ENCODE results near the gene UPF1.

UPF1 gene

DNA sequence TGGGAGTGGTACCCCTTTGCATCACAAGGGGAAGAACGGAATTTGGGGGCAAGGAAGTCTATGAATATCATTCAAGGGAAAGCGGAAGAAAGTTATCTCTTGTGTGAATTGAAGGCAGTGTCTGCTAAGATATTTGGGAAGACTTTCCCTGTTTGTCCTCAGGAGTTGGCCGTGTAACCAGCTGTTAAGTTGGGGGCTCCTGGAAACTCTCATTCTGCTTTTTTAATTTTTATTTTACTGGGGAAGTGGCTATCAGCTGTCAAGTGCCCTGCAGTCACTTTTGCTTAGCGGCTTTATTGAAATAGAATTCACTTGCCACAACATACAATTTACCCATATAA lies 2.9 kb downstream of the UPF1 start:
- no peak overlapping the region for H3K4me3 ChIP-seq (ENCODE audit: low read depth, low read length)

DNA sequence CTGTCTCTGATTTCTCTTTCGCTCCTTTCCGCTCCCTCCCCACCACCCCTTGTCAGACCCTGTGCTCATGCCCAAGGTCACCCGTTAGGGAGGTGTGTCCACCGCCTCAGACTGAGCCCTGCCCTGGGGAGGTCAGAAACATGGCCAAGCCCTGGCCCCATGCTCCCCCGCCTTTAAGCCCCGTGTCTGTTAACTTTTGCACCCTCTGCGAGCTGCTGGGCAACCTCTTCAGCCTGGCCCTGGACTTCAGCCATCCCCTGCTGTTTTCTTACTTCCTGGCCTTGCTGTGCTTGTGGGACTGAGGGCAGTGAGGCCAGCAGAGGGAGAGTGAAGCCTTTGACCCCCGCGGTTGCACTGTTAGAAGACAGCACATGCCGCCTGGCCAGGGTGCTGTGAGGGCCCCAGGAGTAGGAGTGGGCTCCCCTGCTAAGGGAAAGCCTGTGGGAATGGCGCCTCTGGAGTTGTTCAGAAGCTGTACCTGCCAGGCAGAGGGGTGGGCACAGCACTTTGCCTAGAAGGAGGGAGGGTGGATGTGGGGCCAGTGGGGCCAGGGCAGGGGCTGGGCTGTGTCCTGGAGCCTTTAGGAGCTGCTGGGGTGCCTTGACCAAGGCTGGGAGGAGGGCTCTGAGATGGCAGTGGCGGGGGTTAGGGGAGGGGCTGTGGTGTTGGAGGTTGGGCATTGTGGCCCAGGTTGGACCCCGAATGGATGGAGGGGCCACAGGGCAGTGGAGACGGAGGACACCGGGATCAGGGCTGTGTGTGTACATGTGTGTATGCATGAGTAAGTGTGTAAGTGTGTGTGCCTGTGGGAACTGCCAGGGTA lies 7.9 kb downstream of the UPF1 start:
- no peak overlapping the region for H3K4me3 ChIP-seq (ENCODE audit: low read depth, low read length)

DNA sequence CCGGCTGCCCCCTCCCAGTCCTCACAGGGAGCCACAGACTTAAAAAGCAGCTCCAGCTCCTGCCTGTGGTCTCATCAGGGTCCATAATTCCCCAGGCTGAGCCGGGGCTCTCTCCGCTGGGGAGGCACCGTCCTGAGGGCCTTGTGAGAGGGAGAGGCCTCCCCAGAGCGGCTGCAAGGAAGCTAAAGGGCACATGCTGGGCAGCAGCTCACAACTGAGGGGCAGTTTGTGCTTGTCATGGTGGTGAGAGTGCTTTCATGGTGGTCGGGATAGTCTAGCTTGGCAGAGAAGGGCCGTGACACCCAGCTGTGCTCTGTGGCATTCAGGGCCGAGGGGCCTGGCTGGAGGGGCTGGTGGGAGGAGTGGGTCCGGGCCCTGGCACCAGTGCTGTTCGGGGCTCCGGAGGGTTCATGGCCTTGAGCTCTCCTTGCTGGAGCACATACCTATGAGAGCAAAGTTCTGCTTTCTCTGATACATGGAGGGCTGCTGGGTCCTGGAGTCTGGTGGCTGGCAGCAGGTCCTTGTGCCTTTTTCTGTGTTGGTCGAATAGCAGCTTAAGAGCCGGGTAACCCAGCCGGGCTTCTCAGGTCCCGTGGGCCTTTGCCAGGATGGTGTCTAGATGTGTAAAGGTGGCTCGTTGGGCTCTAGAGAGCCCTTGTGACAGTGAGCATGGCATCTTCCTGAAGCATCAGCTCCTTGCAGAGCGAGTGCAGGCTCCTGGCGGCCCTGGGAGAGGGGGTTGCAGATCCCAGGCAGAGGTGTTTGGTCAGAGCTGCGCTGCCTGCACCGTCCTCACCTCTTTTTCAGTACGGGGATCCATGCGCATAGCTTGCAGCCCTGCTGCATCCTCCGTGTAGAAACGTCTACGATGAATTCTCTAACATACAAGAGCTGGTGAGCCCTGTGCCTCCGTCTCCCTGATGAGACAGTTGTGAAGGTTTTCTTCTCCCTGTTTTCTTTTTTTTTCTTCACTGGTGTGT lies 8.8 kb downstream of the UPF1 start:
- H3K4me3 ChIP-seq (ENCODE audit: low read depth, low read length), result no peak overlapping the region

DNA sequence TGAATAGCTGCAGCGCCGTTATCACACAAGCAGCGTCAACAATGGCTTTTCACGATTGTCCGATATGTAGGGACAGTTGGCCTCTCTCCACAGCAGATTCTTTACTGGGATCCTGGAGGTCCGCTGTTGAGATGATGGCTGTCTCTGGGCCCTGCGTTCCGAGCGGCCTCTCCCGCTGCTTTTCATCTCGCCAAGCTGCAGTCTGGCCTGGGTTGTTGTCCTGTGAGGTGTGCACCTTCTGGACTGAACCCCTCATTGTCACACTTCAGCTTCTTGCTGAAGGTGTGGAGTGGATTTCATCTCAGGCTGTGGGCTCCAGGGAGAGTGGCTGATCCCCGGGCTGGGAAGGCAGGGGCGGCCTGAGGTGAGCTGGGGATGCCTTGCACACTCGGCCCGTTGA lies 9.6 kb downstream of the UPF1 start:
- no peak overlapping the region for H3K4me3 ChIP-seq (ENCODE audit: low read depth, low read length)

DNA sequence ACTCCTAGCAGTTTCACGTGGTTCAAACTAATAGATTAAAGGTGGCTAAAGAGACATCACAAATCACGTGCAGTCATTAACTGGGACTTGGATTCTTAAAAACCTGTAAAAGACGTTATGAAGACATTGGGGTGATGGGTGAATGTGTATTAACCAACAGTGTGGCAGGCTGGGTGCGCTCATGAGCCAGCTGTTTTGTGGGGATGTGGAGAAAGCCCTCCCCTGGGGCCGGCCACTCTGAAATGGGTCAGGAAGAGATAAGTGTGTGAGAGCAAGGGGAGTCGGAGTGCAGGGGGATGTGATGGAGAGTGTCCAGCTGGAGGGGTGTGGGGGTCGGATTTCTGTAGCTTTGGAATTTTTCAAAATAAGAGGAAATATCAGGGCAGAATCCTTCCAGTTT lies 10.4 kb downstream of the UPF1 start:
- no peak overlapping the region for H3K4me3 ChIP-seq (ENCODE audit: low read depth, low read length)

DNA sequence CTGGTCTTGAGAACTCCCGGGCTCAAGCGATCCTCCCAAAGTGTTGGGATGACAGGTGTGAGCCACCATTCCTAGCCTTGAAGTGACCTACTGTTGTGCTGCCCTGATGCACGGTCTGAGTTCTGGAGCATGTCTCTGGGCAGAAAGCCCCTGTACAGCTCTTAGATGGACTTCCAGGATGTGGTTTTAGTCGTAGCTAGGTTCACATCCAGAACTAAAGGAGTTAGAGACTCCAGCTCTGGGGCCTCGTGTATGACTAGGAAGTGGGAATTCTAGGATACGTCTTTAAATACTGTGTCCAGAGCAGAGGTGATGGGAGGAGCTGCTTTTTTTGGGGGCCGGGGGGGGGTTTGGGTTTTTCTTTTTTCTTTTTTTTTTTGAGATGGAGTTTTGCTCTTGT lies 12.2 kb downstream of the UPF1 start:
- H3K4me3 ChIP-seq (ENCODE audit: low read depth, low read length), result no peak overlapping the region

DNA sequence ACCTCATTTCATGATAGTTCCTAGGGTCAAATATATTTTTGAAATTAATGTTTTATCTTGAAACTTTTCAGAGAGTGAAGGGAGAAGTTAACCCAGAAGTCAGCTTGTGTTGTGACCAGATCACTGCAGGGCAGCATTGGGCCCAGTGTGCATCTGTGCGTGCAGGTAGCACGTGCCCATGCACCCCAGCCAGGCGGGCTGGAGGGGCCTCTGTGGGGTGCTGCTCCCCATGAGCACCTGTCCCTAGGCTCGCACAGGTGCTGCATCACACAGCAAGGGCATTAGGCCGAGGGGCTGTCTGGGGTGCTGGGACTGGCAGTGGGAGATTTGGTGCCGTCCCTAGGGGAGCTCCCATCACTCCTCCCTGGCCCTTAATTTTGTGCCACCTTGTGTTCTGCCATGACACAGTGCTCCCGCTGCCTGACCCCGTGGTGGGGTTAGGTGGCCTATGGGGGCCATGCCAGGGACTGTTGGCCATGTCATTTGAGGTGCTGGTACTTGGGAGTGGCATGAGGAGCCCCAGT lies 13.1 kb downstream of the UPF1 start:
- no peak overlapping the region for H3K4me3 ChIP-seq (ENCODE audit: low read depth, low read length)

DNA sequence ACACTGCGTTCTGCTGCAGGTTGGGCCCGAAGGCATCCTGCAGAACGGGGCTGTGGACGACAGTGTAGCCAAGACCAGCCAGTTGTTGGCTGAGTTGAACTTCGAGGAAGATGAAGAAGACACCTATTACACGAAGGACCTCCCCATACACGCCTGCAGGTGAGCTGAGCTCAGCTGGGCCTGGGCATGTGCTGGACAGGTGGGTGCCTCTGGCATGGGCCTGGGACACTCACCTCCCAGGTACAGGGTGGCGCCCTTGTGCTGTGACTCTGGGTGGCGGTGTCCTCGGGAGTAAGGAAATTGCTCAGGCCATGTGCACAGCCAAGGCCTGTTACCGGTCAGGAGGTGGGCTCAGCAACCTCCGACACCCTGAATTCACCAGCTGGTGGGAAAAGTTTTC lies 14.2 kb downstream of the UPF1 start:
- no peak overlapping the region for H3K4me3 ChIP-seq (ENCODE audit: low read depth, low read length)

DNA sequence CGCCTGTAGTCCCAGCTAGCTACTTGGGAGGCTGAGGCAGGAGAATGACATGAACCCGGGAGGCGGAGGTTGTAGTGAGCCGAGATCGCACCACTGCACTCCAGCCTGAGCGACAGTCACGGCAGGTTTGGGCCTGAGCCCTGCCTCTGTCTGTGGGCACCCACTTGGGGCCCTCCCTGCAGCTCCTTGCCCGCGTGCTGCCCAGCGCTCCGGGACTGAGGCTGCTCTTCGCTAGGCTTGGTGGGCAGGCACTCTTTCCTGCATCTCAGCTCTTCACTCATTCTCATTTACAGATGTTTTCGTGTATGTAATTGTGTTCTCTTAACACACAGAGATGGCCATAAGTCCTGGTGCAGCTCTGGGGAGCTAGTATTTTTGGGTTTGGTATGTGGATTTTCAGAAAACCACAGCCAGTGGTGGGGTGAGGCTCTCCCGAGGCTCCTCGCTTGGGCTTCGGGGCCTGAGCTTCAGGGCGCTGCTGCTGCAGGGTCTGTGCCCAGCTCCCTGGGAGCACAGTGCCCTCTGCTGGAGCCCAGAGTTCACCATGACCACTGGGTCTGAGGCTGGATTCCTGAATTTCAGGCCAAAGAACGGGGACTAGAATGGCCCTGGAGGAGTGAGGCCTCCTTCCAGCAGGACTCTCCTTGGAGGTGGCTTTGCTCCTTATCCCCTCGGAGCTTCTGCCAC lies 15.2 kb downstream of the UPF1 start:
- no peak overlapping the region for H3K4me3 ChIP-seq (ENCODE audit: low read depth, low read length)

DNA sequence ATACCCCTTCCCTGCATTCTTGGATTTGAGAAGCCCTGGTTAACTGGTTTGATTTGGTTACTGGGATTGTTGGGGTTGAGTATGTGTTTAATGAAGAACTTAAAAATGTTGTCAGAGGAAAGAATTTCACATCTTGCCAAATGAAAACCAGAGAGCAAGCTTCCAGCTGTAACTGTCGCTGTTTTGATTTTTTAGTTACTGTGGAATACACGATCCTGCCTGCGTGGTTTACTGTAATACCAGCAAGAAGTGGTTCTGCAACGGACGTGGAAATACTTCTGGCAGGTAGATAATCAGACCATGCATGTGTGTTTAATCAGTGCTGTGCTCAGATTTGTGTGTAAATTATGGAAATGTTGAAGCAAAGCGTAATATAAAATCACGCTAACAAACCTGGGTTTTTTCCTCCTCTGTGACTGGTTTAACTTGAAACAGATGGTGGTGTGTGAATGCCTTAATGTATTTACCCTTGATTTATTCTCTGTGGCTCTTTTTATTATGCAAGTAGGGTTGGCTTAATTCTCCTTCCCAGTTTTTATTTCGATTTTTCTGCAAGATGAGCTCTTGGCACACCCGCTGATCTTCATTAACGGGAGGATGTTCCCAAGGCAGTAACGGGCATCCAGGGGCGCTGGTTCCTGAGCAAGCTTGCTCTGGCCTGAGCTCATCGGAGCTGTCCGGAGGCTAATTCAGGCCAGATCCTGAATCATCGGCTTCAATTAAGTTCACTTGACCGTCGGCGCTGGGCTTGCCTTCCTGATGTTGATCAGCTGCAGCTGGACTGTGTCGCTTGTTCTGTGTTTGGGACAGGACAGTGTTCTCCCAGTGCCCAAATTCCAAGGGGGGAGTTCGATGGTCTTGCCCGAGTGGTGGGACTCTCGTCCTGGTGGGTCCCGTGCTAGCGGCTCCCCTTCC lies 16.0 kb downstream of the UPF1 start:
- H3K4me3 ChIP-seq (ENCODE audit: low read depth, low read length), result no peak overlapping the region

DNA sequence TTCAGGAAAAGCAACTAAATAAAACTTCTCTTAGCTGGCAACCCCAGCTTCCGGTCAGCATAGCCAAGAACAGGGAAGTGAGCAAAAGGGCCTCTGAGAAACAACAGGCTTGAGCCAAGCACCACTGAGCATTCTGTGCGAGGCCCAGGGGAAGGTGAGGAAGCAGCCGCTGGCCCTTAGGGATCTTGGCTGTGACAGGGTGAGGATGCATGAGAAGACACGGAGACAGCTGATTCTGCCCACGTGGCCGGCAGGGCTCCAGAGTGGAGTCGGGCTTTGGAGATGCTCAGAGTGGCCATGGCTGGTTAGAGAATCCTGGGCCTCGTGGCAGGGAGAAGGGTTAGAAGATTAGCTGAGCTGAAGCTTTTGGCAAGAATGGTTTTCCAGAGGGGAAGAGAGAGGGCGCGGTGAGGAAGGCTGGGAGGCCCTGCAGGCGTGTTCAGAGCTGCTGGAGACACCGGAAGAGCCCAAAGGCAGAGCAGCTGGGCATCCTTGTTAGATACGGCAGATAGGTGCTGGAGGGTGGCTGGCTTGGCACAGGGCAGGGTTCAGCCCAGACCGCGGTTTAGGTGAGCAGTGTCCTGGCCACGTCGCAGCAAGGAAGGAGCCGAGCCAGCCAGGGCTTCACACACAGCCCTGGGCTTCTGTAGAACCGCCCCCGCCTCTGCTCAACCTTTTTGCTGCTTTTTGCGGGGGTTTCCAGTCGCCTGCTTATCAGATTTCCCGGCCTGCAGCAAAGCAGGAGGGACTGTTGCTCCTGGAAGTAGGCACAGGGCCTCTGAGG lies 17.3 kb downstream of the UPF1 start:
- H3K4me3 ChIP-seq (ENCODE audit: low read depth, low read length), result no peak overlapping the region

DNA sequence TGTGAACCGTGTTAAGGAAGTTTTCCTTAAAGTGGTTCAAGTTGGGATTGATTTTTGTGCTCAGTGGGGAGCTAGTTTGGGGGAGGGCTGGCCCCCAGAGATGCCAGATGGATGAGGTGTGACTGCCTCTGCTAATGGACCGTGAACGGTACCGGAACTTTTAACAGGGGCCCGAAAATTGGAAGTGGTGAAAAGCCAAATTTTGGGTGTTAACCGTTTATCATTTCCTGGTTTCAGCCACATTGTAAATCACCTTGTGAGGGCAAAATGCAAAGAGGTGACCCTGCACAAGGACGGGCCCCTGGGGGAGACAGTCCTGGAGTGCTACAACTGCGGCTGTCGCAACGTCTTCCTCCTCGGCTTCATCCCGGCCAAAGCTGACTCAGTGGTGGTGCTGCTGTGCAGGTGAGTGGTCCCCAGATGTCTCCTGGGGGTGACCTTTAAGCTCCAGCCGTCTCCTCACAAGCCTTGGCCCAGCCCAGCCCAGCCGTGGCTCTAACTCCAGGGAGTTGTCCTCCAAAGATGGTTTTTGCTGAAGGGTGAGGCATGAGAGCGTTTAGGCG lies 18.2 kb downstream of the UPF1 start:
- no peak overlapping the region for H3K4me3 ChIP-seq (ENCODE audit: low read depth, low read length)

DNA sequence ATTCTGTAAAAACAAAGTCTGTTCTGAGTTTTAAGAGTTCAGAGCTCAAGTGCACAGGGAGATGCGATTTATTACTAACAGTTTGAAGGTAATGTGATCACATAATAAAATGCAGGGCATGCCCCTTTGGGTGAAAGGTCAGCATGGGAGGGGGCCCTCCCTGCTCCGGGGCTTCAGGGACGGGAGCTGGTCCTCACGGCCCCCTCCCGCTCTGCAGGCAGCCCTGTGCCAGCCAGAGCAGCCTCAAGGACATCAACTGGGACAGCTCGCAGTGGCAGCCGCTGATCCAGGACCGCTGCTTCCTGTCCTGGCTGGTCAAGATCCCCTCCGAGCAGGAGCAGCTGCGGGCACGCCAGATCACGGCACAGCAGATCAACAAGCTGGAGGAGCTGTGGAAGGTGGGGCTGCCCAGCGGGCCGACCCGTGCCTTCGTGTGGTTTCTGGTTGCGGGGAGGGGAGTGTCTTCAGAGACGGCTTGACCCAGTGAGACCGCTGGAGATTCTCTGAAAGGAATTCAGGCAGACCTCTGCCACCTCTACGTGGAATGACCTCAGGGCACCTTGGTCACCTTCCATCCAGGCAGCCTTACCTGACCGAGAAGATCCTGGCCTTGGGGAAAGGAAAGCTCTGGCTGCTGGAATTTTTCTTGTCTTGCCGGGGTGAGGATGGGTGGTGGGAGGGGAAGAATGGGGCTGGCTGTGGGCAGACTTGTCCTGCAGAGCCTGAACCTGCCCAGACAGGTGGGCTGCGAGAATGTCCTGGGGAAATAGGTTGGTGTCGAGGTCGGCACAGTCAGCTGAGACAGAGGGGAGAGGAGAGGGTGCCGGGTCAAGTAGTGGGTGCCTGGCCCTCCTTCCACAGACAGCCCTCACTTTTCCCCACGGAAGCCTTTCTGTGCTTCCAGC lies 19.0 kb downstream of the UPF1 start:
- H3K4me3 ChIP-seq (ENCODE audit: low read depth, low read length), result no peak overlapping the region

DNA sequence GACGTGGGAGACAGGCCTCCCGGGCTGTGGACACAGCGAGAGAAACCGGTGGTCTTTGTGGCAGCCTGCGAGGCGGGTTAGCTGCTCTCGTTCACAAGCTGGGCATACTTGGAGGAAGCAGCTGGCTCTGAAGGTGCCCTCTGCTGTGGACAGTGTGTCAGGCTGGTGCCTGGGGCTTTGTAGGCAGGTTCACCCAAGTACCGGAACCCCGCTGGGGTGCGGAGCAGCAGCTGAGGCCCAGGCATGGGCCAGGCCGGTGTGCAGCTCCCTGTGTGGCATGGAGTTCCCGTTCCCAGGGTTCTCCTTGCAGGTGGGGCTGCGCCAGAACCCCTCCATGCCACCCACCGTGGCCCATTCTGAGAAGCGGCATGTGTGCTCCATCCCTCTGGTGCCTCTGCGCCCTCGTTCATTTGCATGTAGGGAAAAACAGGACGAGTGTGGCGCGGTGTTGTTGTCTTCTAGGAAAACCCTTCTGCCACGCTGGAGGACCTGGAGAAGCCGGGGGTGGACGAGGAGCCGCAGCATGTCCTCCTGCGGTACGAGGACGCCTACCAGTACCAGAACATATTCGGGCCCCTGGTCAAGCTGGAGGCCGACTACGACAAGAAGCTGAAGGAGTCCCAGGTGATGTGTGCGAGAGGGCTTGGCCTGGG lies 20.0 kb downstream of the UPF1 start:
- no peak overlapping the region for H3K4me3 ChIP-seq (ENCODE audit: low read depth, low read length)

DNA sequence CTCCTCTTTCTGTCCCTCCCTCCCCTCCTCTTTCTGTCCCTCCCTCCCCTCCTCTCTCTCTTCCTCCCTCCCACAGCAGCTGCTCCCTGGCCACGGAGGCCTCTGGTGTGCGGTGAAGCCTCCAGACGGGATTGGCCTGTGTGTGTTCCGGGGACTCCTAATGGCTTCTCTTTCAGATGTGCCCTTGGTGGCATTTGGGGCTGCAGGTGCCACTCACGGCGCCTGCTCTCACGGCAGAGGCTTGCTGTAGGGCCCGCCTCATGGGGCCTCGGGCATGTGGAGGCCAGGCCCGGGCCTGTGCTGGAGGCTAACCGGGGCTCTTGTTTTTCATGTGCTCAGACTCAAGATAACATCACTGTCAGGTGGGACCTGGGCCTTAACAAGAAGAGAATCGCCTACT lies 20.9 kb downstream of the UPF1 start:
- no peak overlapping the region for H3K4me3 ChIP-seq (ENCODE audit: low read depth, low read length)

DNA sequence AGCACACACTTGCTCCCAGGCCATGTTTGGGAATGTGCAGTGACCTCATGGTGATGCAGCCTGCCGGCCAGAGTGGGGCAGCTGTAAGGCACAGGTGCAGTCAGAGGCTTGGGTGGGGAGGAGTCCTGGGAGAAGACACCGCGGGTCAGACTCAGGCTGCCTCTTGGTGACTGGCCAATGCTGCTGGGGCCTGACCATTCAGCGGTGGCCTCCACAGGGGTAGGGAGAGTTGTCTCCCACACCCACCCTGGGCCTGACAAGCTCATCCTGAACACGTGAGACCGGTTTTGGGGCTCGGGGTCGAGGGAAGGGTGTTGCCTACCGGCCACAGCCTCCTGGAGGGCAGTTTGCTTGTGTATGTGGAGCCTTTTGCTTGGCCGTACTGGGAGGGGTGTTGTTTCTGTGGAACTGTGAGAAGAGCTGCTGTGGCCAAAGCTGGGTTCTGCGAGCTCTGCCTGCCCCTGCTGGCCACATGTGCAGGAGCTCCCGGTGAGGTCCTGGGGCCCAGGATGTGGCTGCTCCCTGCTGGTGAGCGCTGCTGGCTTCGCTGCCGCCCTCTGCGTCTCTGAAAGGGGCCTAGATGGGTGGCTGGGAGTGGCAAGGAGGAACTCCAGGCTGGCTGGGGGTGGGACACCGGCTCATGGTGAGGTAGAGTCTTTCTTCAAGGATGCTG lies 22.1 kb downstream of the UPF1 start:
- H3K4me3 ChIP-seq (ENCODE audit: low read depth, low read length), result no peak overlapping the region

DNA sequence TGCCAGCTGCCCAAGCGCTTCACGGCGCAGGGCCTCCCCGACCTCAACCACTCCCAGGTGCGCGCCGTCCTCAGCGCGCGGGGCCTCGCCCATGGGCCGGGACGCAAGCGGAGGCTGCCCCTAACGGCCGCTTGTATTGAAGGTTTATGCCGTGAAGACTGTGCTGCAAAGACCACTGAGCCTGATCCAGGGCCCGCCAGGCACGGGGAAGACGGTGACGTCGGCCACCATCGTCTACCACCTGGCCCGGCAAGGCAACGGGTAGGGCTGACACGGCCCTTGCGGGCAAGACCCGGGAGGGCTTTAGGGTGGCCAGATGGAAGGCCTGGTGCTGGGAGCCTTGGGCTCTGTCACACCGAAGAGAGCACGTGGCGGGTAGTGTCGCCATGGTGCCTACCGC lies 23.2 kb downstream of the UPF1 start:
- H3K4me3 ChIP-seq (ENCODE audit: low read depth, low read length), result no peak overlapping the region

All from iPS-11a (cell line).